Natural killer cell treated with Interleukin-12 subunit alpha and Interleukin-12 subunit beta and Interleukin-15 and Interleukin-18, amount 100 ng/mL, for 72 hours (primary cell): ENCODE data around the gene ADAM12. TPM values are rescaled to one million over a fixed set of nuclear protein-coding genes. Genes with fewer than 3 reads are reported as not detected.
"Not testable (repeated sequence)": the region's sequence is repeated elsewhere in the genome, so short reads cannot be mapped to it uniquely, and the experiment has no call there.

Experiments
- ATAC-seq, 2 donors: fragments of 150-1000 bp; cut with Tn5 transposase in 1 of 2; sonication (Bioruptor Pico), chemical (Tn5 transposase) in 1 of 2; 2 replicates each; pipeline ENCODE4 v1.10.0; 2021
- DNase-seq: peaks from one replicate; pipeline ENCODE4 v3.0.0; 2022; ENCODE audit warnings: low spot score
- H3K27ac Mint-ChIP-seq, 2 donors: 1 replicate in 1 of 2; 2 replicates in 1 of 2; pipeline ENCODE4 v1.8.0; 2022; ENCODE audit warnings: mixed read lengths in 2 of 2, mild to moderate bottlenecking in 1 of 2, moderate library complexity in 1 of 2
- H3K27me3 Mint-ChIP-seq, 2 donors: 1 replicate in 1 of 2; 2 replicates in 1 of 2; pipeline ENCODE4 v1.8.0; 2022; ENCODE audit warnings: mixed read lengths in 2 of 2
- H3K36me3 Mint-ChIP-seq: one replicate; pipeline ENCODE4 v1.8.0; 2022; ENCODE audit warnings: mixed read lengths
- H3K4me1 Mint-ChIP-seq, 2 donors: 1 replicate in 1 of 2; 2 replicates in 1 of 2; pipeline ENCODE4 v1.8.0; 2022; ENCODE audit warnings: low read depth in 2 of 2, mixed read lengths in 2 of 2, mild to moderate bottlenecking in 1 of 2
- H3K4me3 Mint-ChIP-seq: one replicate; pipeline ENCODE4 v1.8.0; 2022; ENCODE audit warnings: mixed read lengths
- H3K9me3 Mint-ChIP-seq: 2 replicates; pipeline ENCODE4 v1.8.0; 2022; ENCODE audit warnings: mixed read lengths
- total RNA-seq, 2 donors: library from RNA; stranded (reverse); gene quantifications; one replicate each; pipeline ENCODE4 v1.2.3, GENCODE V29; 2022

The ADAM12 gene
- total RNA-seq, 2 donors from 2014 or later: 0.06 to 0.48 TPM

DNA sequence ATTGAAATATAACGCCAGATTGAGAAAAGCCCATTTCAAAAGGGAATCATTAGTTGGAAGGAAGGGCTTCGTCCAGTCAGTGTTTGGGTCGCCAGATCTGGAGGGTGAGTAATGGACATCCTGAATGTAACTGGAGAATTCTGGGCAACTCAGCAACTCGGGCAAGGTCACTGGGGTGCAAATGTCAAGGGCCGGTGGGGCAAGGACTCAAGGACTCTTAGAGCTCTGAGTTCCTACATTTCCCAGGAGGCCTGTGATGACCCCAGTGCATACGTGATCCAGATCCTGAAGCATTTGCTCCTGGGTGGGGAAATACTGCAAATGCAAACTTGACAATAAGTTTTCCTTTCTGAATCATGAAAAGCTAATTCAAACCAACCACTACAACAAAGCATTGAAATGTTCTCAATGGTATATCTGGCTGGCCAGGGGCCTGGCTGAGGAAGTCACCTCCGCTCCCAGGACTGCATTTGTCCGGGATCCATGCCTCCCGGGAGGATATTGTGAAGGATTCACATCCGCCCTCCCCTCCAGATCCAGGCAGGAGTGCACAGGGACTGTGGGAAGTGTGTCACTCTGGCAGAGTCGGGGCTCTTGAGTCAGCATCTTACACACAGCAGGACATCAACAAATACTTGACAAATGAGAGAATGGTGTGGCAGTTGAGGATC is 327.9 kb downstream of the ADAM12 start:
- Mint-ChIP-seq H3K9me3 (no peaks in the 10 kb centered on the region), H3K27ac (no peak overlapping the region), H3K4me3 (no peak overlapping the region), H3K36me3 (no peaks in the 10 kb centered on the region), H3K4me1 (no peaks in the 10 kb centered on the region), H3K27me3 (peaks cover 0 to 15% of the 10 kb centered on the region in 2 donors)
- DNase-seq: no peak
- peak in 1 of 2 donors; percentile 8 for ATAC-seq

DNA sequence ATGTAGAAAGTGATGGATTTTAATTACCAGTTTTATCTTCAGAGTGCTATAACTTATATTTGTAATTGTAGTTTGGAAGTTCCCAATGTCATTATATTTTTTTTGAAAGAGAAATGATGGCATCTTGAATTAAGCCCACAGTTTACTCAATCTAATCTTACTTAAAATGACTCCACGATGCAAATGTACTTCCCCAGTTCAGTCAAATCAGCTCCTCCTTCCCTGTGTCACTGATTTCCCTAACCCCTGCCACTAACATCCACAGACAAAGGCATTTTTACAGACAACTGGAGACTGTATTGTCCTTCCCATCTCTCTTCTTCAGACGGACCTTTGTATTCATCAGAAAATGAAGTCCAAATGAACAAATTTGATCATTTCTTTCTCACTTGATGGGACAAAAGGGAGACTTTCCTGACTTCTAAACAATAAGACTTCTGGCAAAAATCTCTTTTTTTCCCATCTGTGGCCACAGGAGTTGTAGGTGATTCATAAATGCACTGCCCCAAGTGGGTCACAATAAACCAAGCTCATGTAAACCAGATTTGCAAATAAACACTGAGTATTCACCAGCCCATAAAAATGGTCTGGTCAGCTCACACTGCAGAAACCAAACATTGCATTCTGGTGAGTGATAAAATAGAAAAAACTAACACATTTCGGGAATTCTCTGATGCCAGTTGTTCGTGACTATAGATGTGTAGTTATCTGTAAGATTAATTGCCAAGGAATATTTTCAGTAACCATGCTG is 329.0 kb downstream of the ADAM12 start:
- DNase-seq: no peak
- H3K27me3 Mint-ChIP-seq: peaks cover under 1 to 15% of the 10 kb centered on the region in 2 donors
- no peaks in the 10 kb centered on the region for H3K36me3 Mint-ChIP-seq
- H3K27ac Mint-ChIP-seq: no peak overlapping the region
- H3K9me3 Mint-ChIP-seq: no peaks in the 10 kb centered on the region
- ATAC-seq: no peak
- H3K4me1 Mint-ChIP-seq: no peaks in the 10 kb centered on the region
- no peak overlapping the region for H3K4me3 Mint-ChIP-seq

DNA sequence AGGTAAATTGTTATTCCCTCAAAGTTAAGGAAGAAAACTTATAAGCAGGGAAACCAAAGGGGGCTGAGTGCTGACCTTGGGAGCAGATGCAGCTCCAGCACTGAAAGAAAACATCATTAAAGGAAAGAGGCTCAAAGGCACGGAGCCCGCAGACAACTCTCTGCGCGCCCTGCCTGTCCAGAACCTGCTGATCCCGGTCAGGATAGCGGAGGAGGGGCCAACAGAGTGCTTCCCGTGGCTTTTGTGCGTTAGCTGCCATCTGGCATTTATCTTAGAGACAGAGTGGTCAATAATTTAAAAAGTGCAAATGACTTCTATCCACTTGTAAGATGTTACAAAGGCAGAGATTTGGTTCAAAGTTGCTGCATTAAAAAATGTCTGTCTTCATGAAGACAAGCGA is 329.8 kb downstream of the ADAM12 start:
- Mint-ChIP-seq H3K36me3 (no peaks in the 10 kb centered on the region), H3K27ac (no peak overlapping the region), H3K4me3 (no peak overlapping the region), H3K9me3 (no peaks in the 10 kb centered on the region), H3K4me1 (no peaks in the 10 kb centered on the region), H3K27me3 (peaks cover 6 to 18% of the 10 kb centered on the region in 2 donors)
- no peak for DNase-seq
- ATAC-seq: no peak

DNA sequence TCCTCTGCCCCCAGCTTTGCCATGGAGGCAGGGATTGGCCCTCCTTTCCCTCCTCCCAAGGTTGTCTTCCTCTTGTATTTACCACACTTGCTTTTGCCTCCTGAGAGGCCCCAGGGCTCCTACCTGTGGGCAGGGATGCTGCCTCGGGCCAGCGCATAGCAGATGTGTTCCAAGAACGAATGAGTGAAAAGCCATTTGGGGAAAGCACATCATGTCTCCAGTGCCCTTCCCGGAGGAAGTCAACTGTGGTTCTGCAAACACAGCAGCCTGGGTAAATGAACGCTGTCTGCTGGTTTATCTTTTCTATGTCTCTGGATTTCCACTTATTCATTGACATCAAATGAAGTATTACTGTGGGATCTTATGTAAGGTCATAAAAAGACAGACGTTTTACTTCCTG is 330.2 kb downstream of the ADAM12 start:
- DNase-seq: no peak
- H3K27me3 Mint-ChIP-seq: peaks cover 6 to 18% of the 10 kb centered on the region in 2 donors
- no peaks in the 10 kb centered on the region for H3K36me3 Mint-ChIP-seq
- H3K9me3 Mint-ChIP-seq: no peaks in the 10 kb centered on the region
- H3K27ac Mint-ChIP-seq: no peak overlapping the region
- H3K4me3 Mint-ChIP-seq: no peak overlapping the region
- H3K4me1 Mint-ChIP-seq: no peaks in the 10 kb centered on the region
- no peak for ATAC-seq

DNA sequence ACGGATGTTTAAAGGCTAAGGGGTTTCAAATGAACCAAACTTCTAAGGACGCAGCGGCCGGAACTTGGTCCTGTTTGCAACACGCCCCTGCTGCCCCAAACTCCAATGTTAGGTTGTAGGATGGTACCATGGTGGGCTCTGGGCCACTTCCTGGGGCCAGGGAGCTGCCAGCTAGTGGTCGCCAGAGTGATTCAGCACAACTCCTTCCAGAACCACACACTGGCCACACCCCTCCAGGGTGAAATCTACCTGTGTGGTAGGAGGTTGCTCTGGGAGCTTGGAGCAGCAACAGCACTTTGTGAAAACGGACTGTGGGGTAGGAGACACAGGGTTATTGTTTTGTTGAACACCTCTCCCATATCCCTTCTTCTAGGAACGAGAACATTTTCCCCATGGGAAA is 330.8 kb downstream of the ADAM12 start:
- Mint-ChIP-seq H3K4me1 (no peaks in the 10 kb centered on the region), H3K36me3 (no peaks in the 10 kb centered on the region), H3K4me3 (no peak overlapping the region), H3K27ac (no peak overlapping the region), H3K9me3 (no peaks in the 10 kb centered on the region), H3K27me3 (peaks cover 9 to 19% of the 10 kb centered on the region in 2 donors)
- ATAC-seq: no peak
- no peak for DNase-seq

DNA sequence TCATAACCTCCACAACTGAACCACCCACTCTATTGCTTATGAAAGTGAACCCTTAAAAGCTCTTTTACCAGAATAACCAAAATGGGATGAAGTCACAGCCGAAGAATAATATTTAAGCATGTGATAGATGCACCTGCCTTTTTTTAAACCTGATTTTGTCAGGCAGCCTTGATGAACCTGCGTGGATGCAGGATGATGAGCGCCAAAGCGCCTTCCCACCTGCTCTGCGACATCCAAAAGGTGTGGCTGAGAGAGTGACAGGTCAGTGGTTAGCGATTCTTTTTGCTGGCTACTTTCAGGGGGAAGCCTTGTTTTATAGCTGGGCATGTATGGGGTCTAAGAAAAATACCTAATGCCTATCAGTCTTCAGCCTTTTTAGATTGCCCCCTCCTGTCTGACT is 334.1 kb downstream of the ADAM12 start:
- DNase-seq (no peak), ATAC-seq (no peak)
- Mint-ChIP-seq H3K4me3 (no peak overlapping the region), H3K36me3 (no peaks in the 10 kb centered on the region), H3K27ac (no peak overlapping the region), H3K27me3 (peaks cover 17 to 29% of the 10 kb centered on the region in 2 donors), H3K4me1 (peaks cover 0 to 3% of the 10 kb centered on the region in 2 donors), H3K9me3 (no peaks in the 10 kb centered on the region)

DNA sequence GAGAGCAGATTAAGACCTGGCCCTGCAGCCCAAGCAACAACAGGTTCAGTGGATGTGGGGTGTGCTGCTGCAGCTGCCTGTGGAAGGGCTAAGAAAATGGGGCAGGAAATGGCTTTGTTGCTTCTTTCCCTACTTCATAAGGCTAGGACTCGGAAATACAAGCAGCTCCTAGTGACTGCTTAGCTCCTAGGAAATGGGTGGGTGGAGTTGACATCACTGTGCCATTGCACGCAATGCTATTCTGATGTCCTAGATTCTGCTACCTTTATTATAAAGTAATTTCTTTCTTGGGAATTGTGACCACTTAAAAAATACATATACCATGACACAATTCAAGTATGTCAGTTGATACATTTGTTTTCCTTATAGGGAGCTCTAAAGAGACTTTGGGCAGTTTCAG is 336.1 kb downstream of the ADAM12 start:
- H3K36me3 Mint-ChIP-seq: no peaks in the 10 kb centered on the region
- DNase-seq: no peak
- peaks cover 13 to 29% of the 10 kb centered on the region in 2 donors for H3K27me3 Mint-ChIP-seq
- no peak for ATAC-seq
- peaks cover 0 to 3% of the 10 kb centered on the region in 2 donors for H3K4me1 Mint-ChIP-seq
- no peak overlapping the region for H3K4me3 Mint-ChIP-seq
- no peak overlapping the region for H3K27ac Mint-ChIP-seq
- H3K9me3 Mint-ChIP-seq: no peaks in the 10 kb centered on the region

DNA sequence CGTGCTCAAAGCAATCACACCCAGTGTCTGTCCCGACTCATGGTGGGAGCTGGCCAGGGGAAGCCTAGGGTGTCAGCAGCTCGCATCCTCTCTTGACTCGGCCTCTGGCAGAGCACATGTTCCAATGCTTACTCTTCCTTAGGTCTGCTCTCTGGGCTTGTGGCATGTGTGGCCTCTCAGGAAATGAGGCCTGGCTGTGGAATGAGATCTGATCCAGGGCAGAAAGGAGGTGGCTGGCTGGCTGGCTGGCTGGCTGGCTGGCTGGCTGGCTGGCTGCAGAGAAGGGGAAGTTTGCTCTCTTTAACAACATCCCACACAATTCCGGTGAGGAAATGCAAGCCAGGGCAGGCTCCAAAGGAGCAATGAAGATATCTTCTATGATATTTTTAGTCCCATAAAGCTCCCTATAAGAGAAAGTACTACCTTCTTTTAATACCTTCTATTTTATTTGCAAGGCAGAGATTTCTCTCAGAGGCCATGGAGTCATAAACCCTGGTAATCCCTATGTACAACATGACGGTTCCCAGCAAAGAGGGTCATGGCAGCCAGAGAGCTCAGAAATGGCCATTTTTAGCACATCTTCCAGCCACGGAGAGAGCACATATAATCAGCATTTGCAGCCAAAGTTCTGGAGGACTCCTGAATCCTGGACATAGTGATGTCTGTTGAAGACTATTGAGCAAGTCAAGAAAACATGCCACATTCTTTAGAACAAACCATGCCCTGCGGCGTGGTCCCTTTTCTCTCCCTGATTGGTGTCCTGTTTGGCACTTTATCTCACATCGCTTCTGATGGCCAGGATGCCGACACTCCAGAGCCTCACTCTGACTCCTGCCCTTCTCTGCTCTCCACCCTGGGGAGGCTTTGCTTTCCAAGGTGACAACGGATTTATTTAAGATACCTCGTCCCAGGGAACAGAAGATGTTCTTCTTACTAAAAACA is 338.2 kb downstream of the ADAM12 start:
- no peak overlapping the region for H3K4me3 Mint-ChIP-seq
- H3K4me1 Mint-ChIP-seq: peaks cover 0 to 3% of the 10 kb centered on the region in 2 donors
- H3K27ac Mint-ChIP-seq: no peak overlapping the region
- H3K9me3 Mint-ChIP-seq: no peaks in the 10 kb centered on the region
- peaks cover 10 to 29% of the 10 kb centered on the region in 2 donors for H3K27me3 Mint-ChIP-seq
- DNase-seq (no peak), ATAC-seq (no peak)
- H3K36me3 Mint-ChIP-seq: no peaks in the 10 kb centered on the region

DNA sequence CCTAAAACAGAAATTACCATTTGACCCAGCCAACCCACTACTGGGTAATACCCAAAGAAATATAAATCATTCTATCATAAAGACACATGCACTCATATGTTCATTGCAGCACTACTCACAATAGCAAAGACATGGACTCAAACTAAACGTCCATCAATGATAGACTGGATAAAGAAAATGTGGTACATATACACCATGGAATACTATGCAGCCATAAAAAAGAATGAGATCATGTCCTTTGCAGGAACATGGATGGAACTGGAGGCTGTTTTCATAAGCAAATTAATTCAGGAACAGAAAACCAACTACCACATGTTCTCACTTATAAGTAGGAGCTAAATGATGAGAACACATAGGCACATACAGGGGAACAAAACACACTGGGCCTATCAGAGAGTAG is 340.5 kb downstream of the ADAM12 start:
- not testable (repeated sequence) for DNase-seq

DNA sequence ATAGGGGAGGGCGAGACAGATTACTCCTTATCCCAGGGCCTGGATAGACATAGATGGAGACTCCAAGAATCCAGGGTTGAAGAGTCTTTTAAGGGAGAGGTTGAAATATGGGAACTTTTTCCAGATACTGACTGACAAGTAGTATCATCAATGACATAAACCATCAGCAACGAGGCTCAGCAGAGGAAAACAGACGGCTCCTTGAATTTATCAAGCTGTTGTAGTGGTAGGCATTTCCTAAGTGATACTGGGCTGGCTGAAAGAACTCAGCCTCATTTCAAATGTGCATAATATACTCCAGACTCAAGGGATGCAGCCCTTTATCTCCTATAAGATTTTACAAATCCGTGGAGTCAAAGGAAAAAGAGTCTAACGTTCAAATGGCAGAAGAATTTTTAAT is 341.4 kb downstream of the ADAM12 start:
- ATAC-seq: no peak
- peaks cover 4 to 13% of the 10 kb centered on the region in 2 donors for H3K27me3 Mint-ChIP-seq
- DNase-seq: no peak
- no peaks in the 10 kb centered on the region for H3K36me3 Mint-ChIP-seq
- H3K4me3 Mint-ChIP-seq: no peak overlapping the region
- no peaks in the 10 kb centered on the region for H3K9me3 Mint-ChIP-seq
- no peak overlapping the region for H3K27ac Mint-ChIP-seq
- H3K4me1 Mint-ChIP-seq: peaks cover 9 to 13% of the 10 kb centered on the region in 2 donors

More for the DNA sequence above, 340.5 kb downstream of the ADAM12 start:
- H3K27me3 Mint-ChIP-seq: peaks cover 8 to 22% of the 10 kb centered on the region in 2 donors
- not testable (repeated sequence) for H3K4me3 Mint-ChIP-seq, H3K9me3 Mint-ChIP-seq, H3K27ac Mint-ChIP-seq, H3K4me1 Mint-ChIP-seq, H3K36me3 Mint-ChIP-seq, ATAC-seq

DNA sequence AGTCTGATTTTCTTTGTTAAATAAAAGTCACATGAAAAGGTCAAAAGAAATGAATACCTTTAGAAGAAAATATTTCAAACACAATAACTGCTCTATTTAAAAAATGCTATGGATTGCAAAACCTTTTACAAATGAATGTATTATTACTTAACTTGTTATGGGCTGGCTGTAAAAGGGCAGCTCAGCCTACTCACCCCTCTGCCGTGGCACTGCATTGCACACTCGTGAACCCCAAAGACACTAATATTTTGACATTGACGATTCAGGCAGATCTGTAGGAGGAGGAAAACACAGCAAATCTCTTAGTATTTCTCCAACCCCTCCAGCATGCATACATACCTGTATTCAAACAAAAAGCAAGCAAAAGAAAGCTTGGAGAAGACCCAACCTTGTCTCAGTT is 342.4 kb downstream of the ADAM12 start:
- no peak for DNase-seq
- H3K27ac Mint-ChIP-seq: no peak overlapping the region

DNA sequence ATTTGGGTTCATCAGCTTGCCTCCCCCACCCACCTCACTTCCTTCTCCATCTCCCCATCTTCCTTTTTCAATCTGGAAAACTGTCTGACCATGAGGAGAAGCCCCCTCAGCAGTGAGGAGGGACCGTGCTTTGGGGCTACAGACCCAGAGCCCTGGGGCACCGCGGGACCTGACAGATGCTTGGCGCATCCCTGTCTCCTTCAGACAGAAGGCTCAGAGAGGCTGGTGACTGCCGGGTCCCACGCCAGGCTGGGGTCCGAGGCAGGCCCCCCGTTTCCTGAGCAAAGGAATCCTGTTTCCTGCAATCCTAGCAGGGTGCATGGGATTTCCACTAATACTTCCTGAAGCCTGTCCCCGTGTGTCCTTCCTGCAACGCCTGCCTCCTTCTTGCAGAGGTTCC is 344.9 kb downstream of the ADAM12 start:
- Mint-ChIP-seq H3K4me1 (peaks cover 19 to 21% of the 10 kb centered on the region in 2 donors), H3K27me3 (no peaks in the 10 kb centered on the region), H3K36me3 (no peaks in the 10 kb centered on the region), H3K4me3 (no peak overlapping the region), H3K27ac (no peak overlapping the region), H3K9me3 (no peaks in the 10 kb centered on the region)
- no peak for ATAC-seq
- DNase-seq: no peak

More for the DNA sequence above, 342.4 kb downstream of the ADAM12 start:
- Mint-ChIP-seq H3K36me3 (no peaks in the 10 kb centered on the region), H3K4me1 (peaks cover 18 to 20% of the 10 kb centered on the region in 2 donors), H3K9me3 (no peaks in the 10 kb centered on the region), H3K27me3 (peaks cover 0 to 3% of the 10 kb centered on the region in 2 donors), H3K4me3 (no peak overlapping the region)
- no peak for ATAC-seq

DNA sequence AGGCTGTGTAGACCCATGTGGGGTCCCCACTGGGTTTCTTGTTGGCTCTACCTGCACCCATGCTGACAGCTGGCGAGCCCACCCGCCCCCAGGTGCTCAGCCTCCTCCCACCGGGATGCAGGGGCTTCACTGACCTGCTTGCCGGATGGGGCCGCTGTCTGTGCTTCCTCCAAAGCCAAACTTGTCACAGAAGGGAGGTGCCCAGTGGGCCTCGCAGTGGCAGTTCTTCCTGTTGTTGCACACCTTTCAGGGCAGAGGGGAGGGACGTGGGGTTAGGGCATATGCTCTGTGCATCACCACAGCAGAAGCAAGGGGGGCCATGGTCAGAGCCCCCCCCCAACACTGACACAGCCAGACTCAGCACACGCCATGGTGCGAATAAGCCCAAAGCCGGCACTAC is 345.4 kb downstream of the ADAM12 start:
- no peak overlapping the region for H3K4me3 Mint-ChIP-seq
- H3K9me3 Mint-ChIP-seq: no peaks in the 10 kb centered on the region
- H3K27me3 Mint-ChIP-seq: no peaks in the 10 kb centered on the region
- DNase-seq: no peak
- H3K27ac Mint-ChIP-seq: no peak overlapping the region
- H3K4me1 Mint-ChIP-seq: peaks cover 19 to 21% of the 10 kb centered on the region in 2 donors
- no peak for ATAC-seq
- H3K36me3 Mint-ChIP-seq: no peaks in the 10 kb centered on the region
